Neural crest cell (in vitro differentiated cells): ENCODE measurements around the gene ELF2. TPM values are rescaled to one million over a fixed set of nuclear protein-coding genes. Genes with fewer than 3 reads are reported as not detected.

ENCODE experiments used
- DNase-seq: peaks from one replicate; pipeline ENCODE4 v3.0.0; 2021; ENCODE audit warnings: low read depth, mixed read lengths, low spot score
- H3K27ac Mint-ChIP-seq: one replicate; pipeline ENCODE4 v1.8.0; 2021; ENCODE audit warnings: mild to moderate bottlenecking, mixed read lengths; ENCODE audit not compliant: unreplicated experiment
- H3K27me3 Mint-ChIP-seq: 2 replicates; pipeline ENCODE4 v1.8.0; 2021; ENCODE audit warnings: low read depth, mild to moderate bottlenecking, mixed read lengths
- H3K36me3 Mint-ChIP-seq: 2 replicates; pipeline ENCODE4 v1.8.0; 2021; ENCODE audit warnings: low read depth, mild to moderate bottlenecking, mixed read lengths
- H3K4me1 Mint-ChIP-seq: 2 replicates; pipeline ENCODE4 v1.8.0; 2021; ENCODE audit warnings: mixed read lengths
- H3K4me3 Mint-ChIP-seq: one replicate; pipeline ENCODE4 v1.8.0; 2021; ENCODE audit warnings: mild to moderate bottlenecking, mixed read lengths
- H3K9me3 Mint-ChIP-seq: 2 replicates; pipeline ENCODE4 v1.8.0; 2021; ENCODE audit warnings: mixed read lengths
- CTCF ChIP-seq: fragments of 200-600 bp; sonication (generic); conservative IDR thresholded peaks from 2 replicates; pipeline ENCODE4 v1.5.0; 2021; ENCODE audit warnings: antibody characterized with exemption, mild to moderate bottlenecking
- total RNA-seq: library from RNA; stranded (reverse); gene quantifications from 2 replicates; pipeline ENCODE4 v1.2.1, GENCODE V29; 2021

The ELF2 gene
- total RNA-seq, 1 donor from 2014 or later: 39.4 TPM

GRCh38 chr4:139145552-139145932 lies 31.5 kb downstream of the ELF2 start:
- Mint-ChIP-seq H3K27me3 (no peaks in the 10 kb centered on the region), H3K4me3 (no peak overlapping the region), H3K36me3 (peaks cover 19% of the 10 kb centered on the region), H3K27ac (no peak overlapping the region), H3K4me1 (no peaks in the 10 kb centered on the region), H3K9me3 (peaks cover 16% of the 10 kb centered on the region)
- TF ChIP-seq CTCF: no peak
- no peak for DNase-seq

GRCh38 chr4:139144911-139145551 lies 32.0 kb downstream of the ELF2 start:
- Mint-ChIP-seq H3K27me3 (no peaks in the 10 kb centered on the region), H3K4me1 (no peaks in the 10 kb centered on the region), H3K4me3 (no peak overlapping the region), H3K27ac (no peak overlapping the region), H3K9me3 (peaks cover 16% of the 10 kb centered on the region), H3K36me3 (peaks cover 19% of the 10 kb centered on the region)
- DNase-seq: no peak
- no peak for TF ChIP-seq CTCF

GRCh38 chr4:139144161-139144859 lies 32.7 kb downstream of the ELF2 start:
- TF ChIP-seq CTCF: no peak
- Mint-ChIP-seq H3K27ac (no peak overlapping the region), H3K36me3 (peaks cover 19% of the 10 kb centered on the region), H3K27me3 (no peaks in the 10 kb centered on the region), H3K4me3 (no peak overlapping the region), H3K9me3 (peaks cover 16% of the 10 kb centered on the region), H3K4me1 (no peaks in the 10 kb centered on the region)
- no peak for DNase-seq

GRCh38 chr4:139142980-139143379 lies 34.0 kb downstream of the ELF2 start:
- TF ChIP-seq CTCF: no peak
- H3K9me3 Mint-ChIP-seq: peaks cover 16% of the 10 kb centered on the region
- H3K4me3 Mint-ChIP-seq: no peak overlapping the region
- H3K4me1 Mint-ChIP-seq: no peaks in the 10 kb centered on the region
- no peak overlapping the region for H3K27ac Mint-ChIP-seq
- no peaks in the 10 kb centered on the region for H3K27me3 Mint-ChIP-seq
- DNase-seq: no peak
- H3K36me3 Mint-ChIP-seq: peaks cover 19% of the 10 kb centered on the region

- Mint-ChIP-seq H3K4me1 (no peaks in the 10 kb centered on the region), H3K27ac (no peak overlapping the region)
Measured at GRCh38 chr4:139142087-139142486, 34.9 kb downstream of the ELF2 start.

More at GRCh38 chr4:139142087-139142486, 34.9 kb downstream of the ELF2 start:
- no peaks in the 10 kb centered on the region for H3K27me3 Mint-ChIP-seq
- no peak for DNase-seq
- TF ChIP-seq CTCF: no peak
- no peak overlapping the region for H3K4me3 Mint-ChIP-seq
- peaks cover 17% of the 10 kb centered on the region for H3K36me3 Mint-ChIP-seq
- H3K9me3 Mint-ChIP-seq: peaks cover 14% of the 10 kb centered on the region
